Measurements from ENCODE around the gene ITPKB.

Gene ITPKB

GRCh38 chr1:226661271-226661670, 77.8 kb downstream of the ITPKB start:
- H3K4me3 ChIP-seq (ENCODE audit: low read depth, low read length), result no peak overlapping the region

DNA sequence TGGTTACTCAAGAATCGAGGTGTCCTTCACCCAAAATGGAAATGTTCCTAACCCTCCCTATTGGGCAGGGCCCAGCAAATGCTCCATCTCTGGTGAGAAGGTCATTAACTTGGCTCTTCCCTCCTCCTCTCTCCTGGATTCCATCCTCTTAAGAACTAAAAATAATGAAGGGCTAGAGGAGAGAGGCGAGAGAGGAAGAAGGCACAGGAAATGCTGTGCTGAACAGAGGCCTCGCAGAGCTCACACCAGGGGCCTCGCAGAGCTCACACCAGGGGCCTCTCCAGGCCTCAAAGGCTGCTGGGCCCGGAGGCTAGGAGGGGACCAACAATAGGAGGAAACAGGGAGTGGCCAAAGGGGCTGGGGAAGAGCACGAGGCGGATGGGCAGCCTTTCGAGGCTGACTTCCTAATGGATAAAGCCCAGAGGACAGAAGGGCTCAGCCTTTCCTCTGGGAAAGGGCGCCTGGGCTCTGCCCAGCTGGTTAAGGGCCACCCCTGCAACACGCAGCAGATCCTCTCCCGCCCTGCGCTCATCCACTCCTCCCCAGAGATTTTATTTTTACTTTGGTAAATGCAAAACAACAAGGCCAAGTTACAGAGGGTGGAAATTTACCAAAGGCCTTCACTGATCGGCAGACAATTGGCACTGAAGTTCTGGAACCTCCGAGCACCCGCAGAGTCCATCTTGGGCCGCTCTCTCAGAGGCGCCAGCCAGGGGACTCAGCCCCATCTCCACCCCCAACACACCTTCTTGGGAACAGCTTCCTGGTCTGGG, 78.5 kb downstream of the ITPKB start:
- H3K4me3 ChIP-seq (ENCODE audit: low read depth, low read length), result no peak overlapping the region
- TF ChIP-seq, protein P1, sequence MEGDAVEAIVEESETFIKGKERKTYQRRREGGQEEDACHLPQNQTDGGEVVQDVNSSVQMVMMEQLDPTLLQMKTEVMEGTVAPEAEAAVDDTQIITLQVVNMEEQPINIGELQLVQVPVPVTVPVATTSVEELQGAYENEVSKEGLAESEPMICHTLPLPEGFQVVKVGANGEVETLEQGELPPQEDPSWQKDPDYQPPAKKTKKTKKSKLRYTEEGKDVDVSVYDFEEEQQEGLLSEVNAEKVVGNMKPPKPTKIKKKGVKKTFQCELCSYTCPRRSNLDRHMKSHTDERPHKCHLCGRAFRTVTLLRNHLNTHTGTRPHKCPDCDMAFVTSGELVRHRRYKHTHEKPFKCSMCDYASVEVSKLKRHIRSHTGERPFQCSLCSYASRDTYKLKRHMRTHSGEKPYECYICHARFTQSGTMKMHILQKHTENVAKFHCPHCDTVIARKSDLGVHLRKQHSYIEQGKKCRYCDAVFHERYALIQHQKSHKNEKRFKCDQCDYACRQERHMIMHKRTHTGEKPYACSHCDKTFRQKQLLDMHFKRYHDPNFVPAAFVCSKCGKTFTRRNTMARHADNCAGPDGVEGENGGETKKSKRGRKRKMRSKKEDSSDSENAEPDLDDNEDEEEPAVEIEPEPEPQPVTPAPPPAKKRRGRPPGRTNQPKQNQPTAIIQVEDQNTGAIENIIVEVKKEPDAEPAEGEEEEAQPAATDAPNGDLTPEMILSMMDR (IDR thresholded peaks at IDR 0.05; ENCODE audit: borderline replicate concordance, insufficient read depth, low read depth, low read length), result no peak

More at GRCh38 chr1:226661271-226661670, 77.8 kb downstream of the ITPKB start:
- TF ChIP-seq, protein P1 (IDR thresholded peaks at IDR 0.05; ENCODE audit: borderline replicate concordance, insufficient read depth, low read depth, low read length), result no peak

GRCh38 chr1:226659641-226660040, 79.4 kb downstream of the ITPKB start:
- H3K4me3 ChIP-seq (ENCODE audit: low read depth, low read length), result no peak overlapping the region
- TF ChIP-seq, protein P1 (IDR thresholded peaks at IDR 0.05; ENCODE audit: borderline replicate concordance, insufficient read depth, low read depth, low read length), result no peak

DNA sequence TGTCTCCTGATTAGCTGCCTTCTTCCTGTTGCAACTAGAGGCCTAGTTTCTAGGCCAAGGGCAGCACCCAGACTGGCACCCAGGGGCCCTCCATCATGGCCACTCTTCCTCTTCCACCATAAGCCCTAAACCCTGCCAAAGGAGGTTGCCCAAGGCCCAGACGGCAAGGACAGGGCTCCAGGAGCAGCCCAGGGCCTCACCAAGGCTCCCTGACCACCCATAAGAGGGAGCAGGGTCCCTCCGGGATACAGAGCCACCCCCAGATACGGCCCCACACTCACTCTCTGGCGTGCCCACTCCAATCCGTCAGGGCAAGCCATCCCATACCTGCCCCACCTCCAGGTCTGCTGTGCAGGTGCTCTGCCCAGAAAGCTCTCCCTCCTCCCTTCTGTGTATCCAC, 79.9 kb downstream of the ITPKB start:
- H3K4me3 ChIP-seq (ENCODE audit: low read depth, low read length), result no peak overlapping the region
- TF ChIP-seq, protein P1 (IDR thresholded peaks at IDR 0.05; ENCODE audit: borderline replicate concordance, insufficient read depth, low read depth, low read length), result no peak

GRCh38 chr1:226658546-226659125, 80.4 kb downstream of the ITPKB start:
- no peak overlapping the region for H3K4me3 ChIP-seq (ENCODE audit: low read depth, low read length)
- TF ChIP-seq, protein P1 (IDR thresholded peaks at IDR 0.05; ENCODE audit: borderline replicate concordance, insufficient read depth, low read depth, low read length), result no peak

DNA sequence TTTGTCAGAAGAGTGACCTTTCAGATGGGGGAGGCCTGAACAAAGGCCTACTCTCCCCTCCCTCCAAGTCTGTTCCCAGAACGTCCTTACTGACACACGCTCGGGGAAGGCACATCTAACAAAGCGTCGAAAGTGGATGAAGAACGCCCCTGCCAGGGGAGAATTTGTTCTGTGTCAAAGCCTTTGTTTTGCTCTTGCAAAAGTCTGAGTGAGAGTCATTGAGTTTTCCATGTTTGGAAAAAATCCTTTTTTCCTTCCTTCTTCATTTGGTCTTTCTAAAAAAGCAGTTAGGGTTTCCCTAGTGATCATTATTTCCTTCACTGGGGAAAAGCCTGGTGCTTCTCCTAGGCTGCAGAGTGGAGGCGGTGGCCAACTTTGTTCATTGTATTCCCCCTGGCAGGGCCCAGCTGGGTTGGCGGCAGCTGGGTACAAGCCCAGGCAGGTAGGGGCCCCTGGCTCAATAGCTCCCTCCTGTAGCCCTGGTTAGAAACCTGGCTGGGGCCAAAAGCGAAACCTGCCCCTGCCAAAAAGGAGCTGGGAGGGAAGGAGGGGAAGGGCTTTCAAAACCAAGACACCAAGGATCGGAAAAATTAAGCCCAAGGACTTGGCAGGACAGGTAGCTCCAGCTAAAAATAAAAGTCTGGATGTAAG, 81.1 kb downstream of the ITPKB start:
- H3K4me3 ChIP-seq (ENCODE audit: low read depth, low read length), result no peak overlapping the region

More for the DNA sequence above, 81.1 kb downstream of the ITPKB start:
- TF ChIP-seq, protein P1 (IDR thresholded peaks at IDR 0.05; ENCODE audit: borderline replicate concordance, insufficient read depth, low read depth, low read length), result no peak
